IPS DF 19.7 (cell line): ENCODE measurements around the gene STPG1.

ENCODE experiments used
- DNase-seq: peaks from one replicate; pipeline ENCODE4 v3.0.0-alpha.2; 2013; ENCODE audit warnings: low read depth, low spot score

STPG1 gene

GRCh38 chr1:24343412-24344089 is 70.0 kb downstream of the STPG1 start:
- no peak for DNase-seq

DNA sequence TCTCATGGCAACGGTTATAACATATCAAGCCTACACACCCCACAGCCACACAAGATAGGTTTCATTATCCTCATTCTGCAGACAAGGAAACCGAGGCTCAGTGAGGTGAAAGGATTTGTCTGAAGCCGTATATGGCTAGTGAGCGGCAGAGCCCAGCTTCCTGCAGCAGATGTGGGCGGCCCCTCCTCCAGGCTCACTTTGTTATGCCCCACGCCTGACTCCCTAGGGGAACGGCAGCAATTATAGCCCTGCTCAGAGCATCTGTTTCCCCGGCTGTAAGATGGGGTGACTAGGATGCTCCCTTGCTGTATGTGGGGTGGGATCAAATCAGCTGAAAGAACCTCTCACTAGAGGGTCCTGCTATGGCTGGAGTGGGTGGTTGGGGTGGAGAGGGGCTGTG is 72.3 kb downstream of the STPG1 start:
- no peak for DNase-seq

DNA sequence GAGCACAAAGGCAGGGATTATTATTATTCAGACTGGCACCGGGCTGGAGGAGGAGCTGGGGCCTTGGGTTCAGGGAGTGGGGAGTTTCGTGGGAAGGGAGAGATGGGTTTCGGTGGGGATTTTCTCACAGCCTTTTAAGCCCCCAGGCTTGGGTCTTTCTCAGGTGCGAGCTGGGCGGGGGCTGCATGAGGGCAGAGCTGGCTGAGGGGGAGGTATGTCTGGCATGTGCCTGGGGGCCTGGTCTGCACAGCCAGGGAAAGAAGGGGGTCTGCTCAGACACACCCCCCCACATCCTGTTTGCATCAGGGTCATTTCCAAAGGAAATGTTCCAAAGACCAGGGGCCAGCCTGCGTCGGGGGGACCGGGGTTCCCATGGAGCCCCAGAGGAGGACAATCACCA is 72.8 kb downstream of the STPG1 start:
- DNase-seq: no peak

DNA sequence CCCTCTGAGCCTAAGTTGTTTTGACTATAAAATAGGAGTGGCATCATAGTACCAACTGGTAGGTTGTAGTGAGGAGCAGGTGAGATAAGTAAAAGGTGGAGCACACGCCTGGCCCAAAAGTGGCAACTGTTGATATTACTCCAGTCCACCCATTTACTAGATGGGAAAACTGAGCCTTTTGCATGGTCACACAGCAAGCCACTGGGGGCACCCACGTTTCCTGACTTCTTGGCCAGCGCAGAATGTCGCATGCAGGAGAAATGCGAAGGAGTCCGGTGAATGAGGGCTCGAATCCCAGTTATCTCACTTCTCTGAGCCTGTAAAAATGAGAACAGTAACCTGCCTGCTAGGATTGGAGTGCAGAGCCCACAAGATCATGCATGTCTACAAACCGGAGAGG is 73.6 kb downstream of the STPG1 start:
- DNase-seq: no peak

- DNase-seq: no peak
Measured at GRCh38 chr1:24338447-24338846, 75.1 kb downstream of the STPG1 start.

GRCh38 chr1:24337455-24337854 is 76.1 kb downstream of the STPG1 start:
- no peak for DNase-seq

DNA sequence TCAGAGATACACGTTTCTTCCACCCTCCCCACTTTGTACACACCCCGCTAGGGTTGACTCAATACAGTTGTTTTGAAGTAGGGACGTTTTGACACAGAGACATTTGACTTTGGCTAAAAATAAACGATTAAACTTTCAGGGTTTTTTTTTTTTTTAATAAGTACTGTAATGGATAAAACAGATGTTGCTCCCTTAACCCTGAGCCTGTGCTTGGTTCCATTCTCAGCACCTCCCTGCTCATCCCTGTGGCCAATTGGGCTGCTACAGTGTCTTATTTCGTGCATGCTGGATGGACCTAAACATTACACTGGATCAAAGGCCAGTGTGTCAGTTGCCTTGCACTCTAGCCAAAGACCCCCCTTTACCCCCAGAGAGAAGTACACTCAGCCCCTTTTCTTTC is 77.5 kb downstream of the STPG1 start:
- no peak for DNase-seq

DNA sequence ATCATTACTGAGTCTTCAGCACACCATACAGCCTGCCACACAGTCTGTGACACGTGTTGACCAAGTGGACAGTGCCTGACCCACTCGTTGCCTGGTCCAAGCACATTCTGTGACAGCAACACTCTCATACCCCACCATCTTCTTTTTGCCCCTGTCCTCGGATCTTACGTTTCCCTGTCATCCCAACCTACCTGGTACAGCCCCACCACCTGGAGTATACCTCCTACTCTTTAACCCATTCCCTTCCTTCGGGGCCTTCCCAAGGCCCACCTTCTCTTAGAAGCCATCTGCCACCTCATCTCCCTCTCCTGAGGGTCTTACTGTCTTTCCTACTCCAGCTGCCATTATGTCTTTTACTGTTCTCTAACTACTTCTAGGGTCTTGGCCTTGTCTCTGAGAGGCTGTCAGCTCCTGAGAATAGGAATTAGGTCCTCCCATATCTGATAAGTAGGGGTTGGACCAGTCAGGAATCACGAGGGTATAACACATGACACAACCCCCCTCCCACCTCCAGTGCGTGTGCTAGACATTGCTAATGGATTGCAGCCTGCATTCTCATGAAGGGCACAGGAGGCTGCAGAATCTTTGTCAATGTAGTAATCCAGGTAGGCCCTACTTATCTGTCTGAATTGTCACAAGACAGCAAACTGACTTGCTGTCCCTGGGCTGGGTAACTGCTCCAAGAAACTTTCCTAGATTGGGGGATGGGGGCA is 81.5 kb downstream of the STPG1 start:
- no peak for DNase-seq

DNA sequence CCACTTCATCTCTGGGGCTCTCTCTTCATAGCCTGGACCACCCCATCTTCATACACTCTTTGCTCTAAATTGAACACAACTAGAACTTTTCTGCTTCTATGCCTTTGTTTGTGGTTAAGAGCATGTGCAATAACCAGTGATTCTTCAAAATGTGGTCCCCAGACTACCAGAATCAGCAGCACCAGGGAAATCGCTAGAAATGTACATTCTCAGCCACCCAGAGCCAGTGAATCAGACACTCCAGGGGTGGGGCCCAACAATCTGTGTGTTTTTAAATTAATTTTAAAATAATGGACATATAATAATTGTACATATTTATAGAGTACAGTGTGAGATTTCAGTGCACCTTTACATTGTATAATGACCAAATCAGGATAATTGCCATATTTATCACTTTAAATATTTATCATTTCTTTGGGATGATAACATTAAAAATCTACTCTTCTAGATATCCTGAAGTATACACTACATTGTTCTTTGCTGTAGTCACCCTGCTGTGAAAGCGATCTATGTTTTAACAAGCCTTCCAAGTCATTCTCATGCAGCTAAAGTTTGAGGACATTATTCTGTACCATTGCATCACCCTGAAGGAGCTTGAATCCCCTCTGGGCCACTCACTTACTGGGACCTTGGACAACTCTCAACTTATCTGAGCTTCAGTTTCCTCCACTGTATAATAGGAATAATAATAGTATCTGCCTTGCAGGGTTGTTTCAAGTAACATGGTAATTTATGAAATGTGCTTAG is 83.6 kb downstream of the STPG1 start:
- DNase-seq: no peak

DNA sequence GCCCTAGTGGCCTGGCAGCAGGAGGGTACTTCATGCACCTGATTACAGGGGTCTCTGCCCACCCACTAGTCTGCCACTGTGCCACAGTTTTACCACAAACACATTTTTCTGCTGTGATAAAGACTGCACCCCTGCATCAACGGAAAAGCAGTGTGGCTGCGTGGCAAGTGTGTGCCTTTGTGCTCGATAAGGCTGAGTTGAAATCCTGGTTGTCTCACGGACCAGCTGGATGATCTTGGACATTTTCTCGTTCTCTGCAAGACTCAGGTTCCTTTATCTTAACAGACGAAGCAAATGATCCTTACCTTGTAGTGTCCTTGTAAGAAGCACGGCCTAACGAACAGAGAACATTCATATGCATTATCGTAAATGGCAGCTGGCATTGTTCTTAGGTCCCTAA is 84.3 kb downstream of the STPG1 start:
- DNase-seq: no peak

- DNase-seq: no peak
Measured at GRCh38 chr1:24327891-24328290, 85.7 kb downstream of the STPG1 start.

DNA sequence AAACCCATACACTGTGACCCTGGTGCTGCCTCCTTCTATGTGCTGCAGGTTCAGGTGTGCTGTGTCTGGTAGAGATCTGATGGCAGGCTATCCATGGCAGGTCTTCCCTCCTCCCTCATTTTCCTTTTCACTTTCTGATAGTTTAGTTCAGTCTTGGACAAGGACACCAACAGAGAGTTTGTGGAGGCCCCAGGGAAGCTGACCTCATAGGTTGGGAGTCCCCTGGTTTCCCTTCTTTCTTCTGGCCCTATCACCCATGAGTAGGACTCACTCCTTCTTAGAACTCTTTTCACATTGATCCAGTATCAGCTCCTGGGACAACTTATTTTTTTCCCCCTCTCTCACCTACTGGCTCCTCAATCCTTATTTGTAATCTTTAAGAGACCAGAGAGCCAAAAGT is 86.1 kb downstream of the STPG1 start:
- DNase-seq: no peak

GRCh38 chr1:24325587-24326449 is 87.8 kb downstream of the STPG1 start:
- DNase-seq: no peak

- DNase-seq: no peak
Measured at GRCh38 chr1:24324903-24325302, 88.7 kb downstream of the STPG1 start.

DNA sequence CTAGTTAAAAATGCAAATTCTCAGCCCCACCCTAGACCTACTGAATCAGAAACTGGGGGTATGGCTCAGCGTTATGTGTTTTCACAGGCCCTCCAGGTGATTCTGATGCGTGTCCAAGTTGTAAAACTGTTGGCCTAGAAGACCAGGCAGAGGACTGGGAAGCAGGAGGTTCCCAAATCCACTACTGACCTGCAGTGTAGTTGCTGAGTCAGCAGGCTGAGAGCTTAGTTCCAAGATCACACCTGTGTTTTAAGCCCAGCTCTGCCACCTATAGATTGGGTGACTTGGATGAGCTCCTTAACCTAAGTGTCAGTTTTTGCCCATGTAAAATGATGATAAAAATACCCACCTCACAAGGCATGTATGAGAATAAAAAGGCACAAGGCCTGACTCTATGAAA is 90.3 kb downstream of the STPG1 start:
- no peak for DNase-seq

GRCh38 chr1:24322470-24323177 is 91.0 kb downstream of the STPG1 start:
- DNase-seq: no peak

- no peak for DNase-seq
Measured at GRCh38 chr1:24321697-24322469, 91.7 kb downstream of the STPG1 start.

- no peak for DNase-seq
Measured at GRCh38 chr1:24321126-24321525, 92.5 kb downstream of the STPG1 start.

DNA sequence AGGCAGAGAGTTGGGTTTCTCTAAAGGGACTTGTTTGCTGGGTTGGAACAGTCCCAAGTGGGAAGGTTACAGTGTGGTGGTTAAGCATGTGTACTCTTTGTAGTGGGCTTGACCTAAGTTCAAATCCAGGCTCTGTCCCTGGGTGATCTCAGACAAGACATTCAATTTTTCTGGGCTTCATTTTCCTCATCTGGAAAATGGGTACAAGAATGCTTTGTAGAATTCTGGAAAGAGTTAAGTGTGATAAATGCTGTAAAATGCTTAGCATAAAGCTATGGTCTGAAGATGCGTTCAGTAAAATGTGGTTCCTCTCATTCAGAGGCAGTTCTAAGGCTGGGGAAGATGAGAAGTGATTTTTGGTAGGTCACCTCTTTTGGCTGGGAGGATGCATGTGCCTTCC is 93.6 kb downstream of the STPG1 start:
- no peak for DNase-seq

GRCh38 chr1:24319312-24319863 is 94.2 kb downstream of the STPG1 start, which contains the start of gene GRHL3:
Gene GRHL3 (plus strand): TSS chr1:24319357. CDS start chr1:24319552, 195 bp downstream.
- peak; percentile 75 for DNase-seq
